Liver (tissue), 9 donors: ENCODE measurements around the gene DOCK2. TPM values are rescaled to one million over a fixed set of nuclear protein-coding genes. Genes with fewer than 3 reads are reported as not detected.
"Not testable (repeated sequence)": the region's sequence is repeated elsewhere in the genome, so short reads cannot be mapped to it uniquely, and the experiment has no call there.

Experiments used
- DNase-seq: peaks from one replicate; pipeline ENCODE4 v3.0.0-alpha.2; 2017; ENCODE audit warnings: low spot score
- H3K27ac ChIP-seq, 2 donors: one replicate each; pipeline ENCODE4 v1.7.0; 2013; ENCODE audit warnings: inconsistent platforms in 2 of 2, low read length in 2 of 2, control low read depth in 1 of 2, low read depth in 1 of 2, mild to moderate bottlenecking in 1 of 2
- H3K27me3 ChIP-seq, 4 donors: one replicate each; pipeline versions ENCODE4 v1.6.1 to v1.7.0; 2013; ENCODE audit warnings: low read length in 3 of 4, inconsistent platforms in 1 of 4, mild to moderate bottlenecking in 1 of 4, moderate library complexity in 1 of 4; ENCODE audit not compliant: control insufficient read depth in 4 of 4, insufficient read depth in 4 of 4
- H3K36me3 ChIP-seq, 4 donors: one replicate each; pipeline versions ENCODE4 v1.6.1 to v1.7.0; 2013; ENCODE audit warnings: low read length in 3 of 4, mild to moderate bottlenecking in 3 of 4, low read depth in 1 of 4, moderate library complexity in 1 of 4; ENCODE audit not compliant: control insufficient read depth in 4 of 4, insufficient read depth in 3 of 4
- H3K4me1 ChIP-seq, 4 donors: one replicate each; pipeline versions ENCODE4 v1.6.1 to v1.7.0; 2013; ENCODE audit warnings: low read length in 3 of 4, mild to moderate bottlenecking in 3 of 4, moderate library complexity in 1 of 4; ENCODE audit not compliant: control insufficient read depth in 4 of 4, insufficient read depth in 4 of 4
- H3K4me3 ChIP-seq, 3 donors: one replicate each; pipeline versions ENCODE4 v1.6.1 to v1.7.0; 2013; ENCODE audit warnings: low read length in 3 of 3, control low read depth in 1 of 3, low read depth in 1 of 3, mild to moderate bottlenecking in 1 of 3
- H3K9ac ChIP-seq, 2 donors: one replicate each; pipeline ENCODE4 v1.7.0; 2013; ENCODE audit warnings: low read length in 2 of 2, mild to moderate bottlenecking in 2 of 2, moderate library complexity in 2 of 2, control low read depth in 1 of 2, low read depth in 1 of 2
- H3K9me3 ChIP-seq, 4 donors: one replicate each; pipeline versions ENCODE4 v1.6.1 to v1.7.0; 2013; ENCODE audit warnings: low read length in 3 of 4; ENCODE audit not compliant: control insufficient read depth in 4 of 4
- FOXA1 ChIP-seq: IDR thresholded peaks from 2 replicates; pipeline ENCODE4 v1.6.1; 2016; ENCODE audit warnings: antibody characterized with exemption
- FOXA2 ChIP-seq: IDR thresholded peaks from 2 replicates; pipeline ENCODE4 v1.6.1; 2016; ENCODE audit warnings: antibody characterized with exemption
- GABPA ChIP-seq, 2 donors: IDR thresholded peaks in 1 of 2; conservative IDR thresholded peaks in 1 of 2; 2 replicates each; pipeline ENCODE4 v1.6.1; 2016; ENCODE audit warnings: antibody characterized with exemption in 2 of 2, mild to moderate bottlenecking in 1 of 2, moderate library complexity in 1 of 2
- HNF4A ChIP-seq, 2 donors: conservative IDR thresholded peaks; 2 replicates each; pipeline ENCODE4 v1.6.1; 2016; ENCODE audit warnings: antibody characterized with exemption in 2 of 2, mild to moderate bottlenecking in 2 of 2
- HNF4G ChIP-seq: IDR thresholded peaks from 2 replicates; pipeline ENCODE4 v1.6.1; 2016; ENCODE audit warnings: antibody characterized with exemption
- NR2F2 ChIP-seq: IDR thresholded peaks from 2 replicates; pipeline ENCODE4 v1.6.1; 2016; ENCODE audit warnings: antibody characterized with exemption
- RAD21 ChIP-seq, 2 donors: IDR thresholded peaks; 2 replicates each; pipeline ENCODE4 v1.6.1; 2016; ENCODE audit warnings: antibody characterized with exemption in 2 of 2, mild to moderate bottlenecking in 2 of 2
- SP1 ChIP-seq: IDR thresholded peaks from 2 replicates; pipeline ENCODE4 v1.6.1; 2018; ENCODE audit warnings: antibody characterized with exemption, mild to moderate bottlenecking
- TAF1 ChIP-seq: conservative IDR thresholded peaks from 2 replicates; pipeline ENCODE4 v1.6.1; 2016; ENCODE audit warnings: antibody characterized with exemption, mild to moderate bottlenecking
- YY1 ChIP-seq: IDR thresholded peaks from 2 replicates; pipeline ENCODE4 v1.6.1; 2016; ENCODE audit warnings: antibody characterized with exemption, mild to moderate bottlenecking
- WGBS: extraction: QIAGEN DNeasy Blood & Tissue Kit; methylation state at CpG from one replicate; pipeline ENCODE4 v1.1.7; 2013; 5-methylcytosine and 5-hydroxymethylcytosine counted together
- polyA plus RNA-seq, 2 donors: library from polyadenylated mRNA; stranded (reverse) in 1 of 2; unstranded in 1 of 2; fragments of 200-250 nt in 1 of 2; fragments of >200 nt in 1 of 2; fragmentation: Nextera tagmentation in 1 of 2; extraction: Ambion mirVana in 1 of 2; gene quantifications; one replicate each; pipeline versions ENCODE4 v1.2.1 to v1.2.3, GENCODE V29; 2013 to 2015
- total RNA-seq, 2 donors: library from RNA; depleted of rRNA; stranded (reverse); fragments of >200 nt; gene quantifications; one replicate each; pipeline ENCODE4 v1.2.3, GENCODE V29; 2014
- TF ChIP-seq, protein P1 (sequence below): IDR thresholded peaks from 2 replicates; pipeline ENCODE4 v1.6.1; 2016; ENCODE audit warnings: antibody characterized with exemption
- TF ChIP-seq, protein P2 (sequence below): IDR thresholded peaks from 2 replicates; pipeline ENCODE4 v1.6.1; 2016; ENCODE audit warnings: antibody characterized with exemption
- TF ChIP-seq, protein P3 (sequence below): fragments of 150-350 bp; IDR thresholded peaks from 2 replicates; pipeline ENCODE4 v1.5.1; 2017; ENCODE audit warnings: improper control_type of control experiment, low read depth, low read length; ENCODE audit not compliant: missing input control
- TF ChIP-seq, protein P4 (sequence below): IDR thresholded peaks from 2 replicates; pipeline ENCODE4 v1.6.1; 2016; ENCODE audit warnings: antibody characterized with exemption, mild to moderate bottlenecking
- TF ChIP-seq, protein P5 (sequence below): IDR thresholded peaks from 2 replicates; pipeline ENCODE4 v1.6.1; 2016; ENCODE audit warnings: antibody characterized with exemption
- donor health status: healthy.
- donor health status: healthy.
- donor health status: healthy.
- donor health status: healthy.
- donor health status: healthy.

DOCK2 gene
- total and polyA plus RNA-seq, 4 donors = 2.3 to 26.6 (median 8.2) TPM

DNA sequence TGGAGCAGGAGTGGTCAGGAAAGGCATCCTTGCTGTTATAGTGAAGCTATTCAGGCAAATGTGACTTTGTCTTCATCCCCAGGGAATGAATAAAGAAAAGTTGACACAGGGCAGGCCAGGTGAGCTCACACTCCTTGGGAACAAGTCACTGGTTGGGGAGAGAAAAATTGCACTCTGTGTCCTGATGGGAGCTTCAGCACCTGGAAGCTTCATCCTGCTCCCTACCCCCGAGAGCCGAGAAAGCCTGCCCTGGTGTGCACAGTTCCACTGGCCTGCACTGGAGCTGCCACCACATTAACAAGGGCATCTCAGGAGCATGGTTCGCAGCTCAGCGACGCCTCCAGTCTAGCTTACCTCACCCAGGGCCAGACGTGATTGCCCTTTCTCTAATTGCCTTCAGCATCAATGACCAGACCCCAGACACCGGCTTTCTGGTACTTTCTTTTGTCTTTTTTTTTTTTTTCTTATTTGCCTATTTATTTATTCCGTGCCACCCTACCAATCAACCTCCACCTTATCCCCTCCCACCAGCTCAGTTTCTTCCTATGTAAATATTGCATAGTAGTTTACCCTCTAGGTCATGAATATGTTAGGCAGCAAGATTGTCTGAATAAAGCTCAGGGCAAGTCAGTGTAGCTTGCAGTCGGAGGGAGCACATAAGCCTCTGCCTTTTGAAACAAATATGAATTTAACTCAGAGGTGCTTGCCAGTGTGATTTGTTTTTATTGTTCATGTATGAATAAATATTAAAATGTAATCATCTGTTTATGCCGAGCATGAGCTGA, 87.4 kb downstream of the DOCK2 start:
- Histone ChIP-seq H3K9me3 (peaks cover 0 to 6% (median 0%) of the 10 kb centered on the region in 4 donors), H3K4me1 (no peaks in the 10 kb centered on the region), H3K4me3 (no peak overlapping the region), H3K27ac (no peak overlapping the region), H3K36me3 (no peaks in the 10 kb centered on the region), H3K9ac (no peak overlapping the region), H3K27me3 (no peaks in the 10 kb centered on the region)
- 76% methylated on average over 10 of the region's 10 CpGs for WGBS
- TF ChIP-seq, protein P1, sequence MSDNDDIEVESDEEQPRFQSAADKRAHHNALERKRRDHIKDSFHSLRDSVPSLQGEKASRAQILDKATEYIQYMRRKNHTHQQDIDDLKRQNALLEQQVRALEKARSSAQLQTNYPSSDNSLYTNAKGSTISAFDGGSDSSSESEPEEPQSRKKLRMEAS = no peak
- no peak for TF ChIP-seq NR2F2
- no peak for TF ChIP-seq TAF1
- no peak for TF ChIP-seq HNF4G
- TF ChIP-seq YY1 = no peak
- TF ChIP-seq RAD21 (IDR thresholded peaks at IDR 0.05) = no peak
- TF ChIP-seq GABPA (IDR thresholded peaks at IDR 0.05 in 1 of 2, conservative IDR thresholded peaks at IDR 0.05 in 1 of 2) = no peak
- TF ChIP-seq, protein P2, sequence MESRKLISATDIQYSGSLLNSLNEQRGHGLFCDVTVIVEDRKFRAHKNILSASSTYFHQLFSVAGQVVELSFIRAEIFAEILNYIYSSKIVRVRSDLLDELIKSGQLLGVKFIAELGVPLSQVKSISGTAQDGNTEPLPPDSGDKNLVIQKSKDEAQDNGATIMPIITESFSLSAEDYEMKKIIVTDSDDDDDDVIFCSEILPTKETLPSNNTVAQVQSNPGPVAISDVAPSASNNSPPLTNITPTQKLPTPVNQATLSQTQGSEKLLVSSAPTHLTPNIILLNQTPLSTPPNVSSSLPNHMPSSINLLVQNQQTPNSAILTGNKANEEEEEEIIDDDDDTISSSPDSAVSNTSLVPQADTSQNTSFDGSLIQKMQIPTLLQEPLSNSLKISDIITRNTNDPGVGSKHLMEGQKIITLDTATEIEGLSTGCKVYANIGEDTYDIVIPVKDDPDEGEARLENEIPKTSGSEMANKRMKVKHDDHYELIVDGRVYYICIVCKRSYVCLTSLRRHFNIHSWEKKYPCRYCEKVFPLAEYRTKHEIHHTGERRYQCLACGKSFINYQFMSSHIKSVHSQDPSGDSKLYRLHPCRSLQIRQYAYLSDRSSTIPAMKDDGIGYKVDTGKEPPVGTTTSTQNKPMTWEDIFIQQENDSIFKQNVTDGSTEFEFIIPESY = no peak
- TF ChIP-seq HNF4A (conservative IDR thresholded peaks at IDR 0.05) = no peak
- TF ChIP-seq, protein P3, sequence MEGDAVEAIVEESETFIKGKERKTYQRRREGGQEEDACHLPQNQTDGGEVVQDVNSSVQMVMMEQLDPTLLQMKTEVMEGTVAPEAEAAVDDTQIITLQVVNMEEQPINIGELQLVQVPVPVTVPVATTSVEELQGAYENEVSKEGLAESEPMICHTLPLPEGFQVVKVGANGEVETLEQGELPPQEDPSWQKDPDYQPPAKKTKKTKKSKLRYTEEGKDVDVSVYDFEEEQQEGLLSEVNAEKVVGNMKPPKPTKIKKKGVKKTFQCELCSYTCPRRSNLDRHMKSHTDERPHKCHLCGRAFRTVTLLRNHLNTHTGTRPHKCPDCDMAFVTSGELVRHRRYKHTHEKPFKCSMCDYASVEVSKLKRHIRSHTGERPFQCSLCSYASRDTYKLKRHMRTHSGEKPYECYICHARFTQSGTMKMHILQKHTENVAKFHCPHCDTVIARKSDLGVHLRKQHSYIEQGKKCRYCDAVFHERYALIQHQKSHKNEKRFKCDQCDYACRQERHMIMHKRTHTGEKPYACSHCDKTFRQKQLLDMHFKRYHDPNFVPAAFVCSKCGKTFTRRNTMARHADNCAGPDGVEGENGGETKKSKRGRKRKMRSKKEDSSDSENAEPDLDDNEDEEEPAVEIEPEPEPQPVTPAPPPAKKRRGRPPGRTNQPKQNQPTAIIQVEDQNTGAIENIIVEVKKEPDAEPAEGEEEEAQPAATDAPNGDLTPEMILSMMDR = no peak
- TF ChIP-seq SP1 = no peak
- TF ChIP-seq, protein P4, sequence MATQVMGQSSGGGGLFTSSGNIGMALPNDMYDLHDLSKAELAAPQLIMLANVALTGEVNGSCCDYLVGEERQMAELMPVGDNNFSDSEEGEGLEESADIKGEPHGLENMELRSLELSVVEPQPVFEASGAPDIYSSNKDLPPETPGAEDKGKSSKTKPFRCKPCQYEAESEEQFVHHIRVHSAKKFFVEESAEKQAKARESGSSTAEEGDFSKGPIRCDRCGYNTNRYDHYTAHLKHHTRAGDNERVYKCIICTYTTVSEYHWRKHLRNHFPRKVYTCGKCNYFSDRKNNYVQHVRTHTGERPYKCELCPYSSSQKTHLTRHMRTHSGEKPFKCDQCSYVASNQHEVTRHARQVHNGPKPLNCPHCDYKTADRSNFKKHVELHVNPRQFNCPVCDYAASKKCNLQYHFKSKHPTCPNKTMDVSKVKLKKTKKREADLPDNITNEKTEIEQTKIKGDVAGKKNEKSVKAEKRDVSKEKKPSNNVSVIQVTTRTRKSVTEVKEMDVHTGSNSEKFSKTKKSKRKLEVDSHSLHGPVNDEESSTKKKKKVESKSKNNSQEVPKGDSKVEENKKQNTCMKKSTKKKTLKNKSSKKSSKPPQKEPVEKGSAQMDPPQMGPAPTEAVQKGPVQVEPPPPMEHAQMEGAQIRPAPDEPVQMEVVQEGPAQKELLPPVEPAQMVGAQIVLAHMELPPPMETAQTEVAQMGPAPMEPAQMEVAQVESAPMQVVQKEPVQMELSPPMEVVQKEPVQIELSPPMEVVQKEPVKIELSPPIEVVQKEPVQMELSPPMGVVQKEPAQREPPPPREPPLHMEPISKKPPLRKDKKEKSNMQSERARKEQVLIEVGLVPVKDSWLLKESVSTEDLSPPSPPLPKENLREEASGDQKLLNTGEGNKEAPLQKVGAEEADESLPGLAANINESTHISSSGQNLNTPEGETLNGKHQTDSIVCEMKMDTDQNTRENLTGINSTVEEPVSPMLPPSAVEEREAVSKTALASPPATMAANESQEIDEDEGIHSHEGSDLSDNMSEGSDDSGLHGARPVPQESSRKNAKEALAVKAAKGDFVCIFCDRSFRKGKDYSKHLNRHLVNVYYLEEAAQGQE = no peak
- no peak for TF ChIP-seq FOXA2
- TF ChIP-seq, protein P5, sequence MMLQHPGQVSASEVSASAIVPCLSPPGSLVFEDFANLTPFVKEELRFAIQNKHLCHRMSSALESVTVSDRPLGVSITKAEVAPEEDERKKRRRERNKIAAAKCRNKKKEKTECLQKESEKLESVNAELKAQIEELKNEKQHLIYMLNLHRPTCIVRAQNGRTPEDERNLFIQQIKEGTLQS = no peak
- no peak for TF ChIP-seq FOXA1
- no peak for DNase-seq

DNA sequence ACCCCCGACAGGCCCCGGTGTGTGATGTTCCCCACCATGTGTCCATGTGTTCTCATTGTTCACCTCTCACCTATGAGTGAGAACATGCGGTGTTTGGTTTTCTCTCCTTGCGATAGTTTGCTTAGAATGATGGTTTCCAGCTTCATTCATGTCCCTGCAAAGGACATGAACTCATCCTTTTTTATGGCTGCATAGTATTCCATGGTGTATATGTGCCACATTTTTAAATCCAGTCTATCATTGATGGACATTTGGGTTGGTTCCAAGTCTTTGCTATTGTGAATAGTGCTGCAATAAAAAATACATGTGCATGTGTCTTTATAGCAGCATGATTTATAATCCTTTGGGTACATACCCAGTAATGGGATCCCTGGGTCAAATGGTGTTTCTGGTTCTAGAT, 88.6 kb downstream of the DOCK2 start:
- not testable (repeated sequence) for H3K9ac ChIP-seq, H3K4me1 ChIP-seq, H3K36me3 ChIP-seq, H3K27me3 ChIP-seq, H3K27ac ChIP-seq, H3K4me3 ChIP-seq, H3K9me3 ChIP-seq, DNase-seq
- WGBS = 94% methylated on average over 4 of the region's 4 CpGs
